PFSK-1 (cell line): ENCODE measurements around the gene RPRD2.

Experiments
- POLR2AphosphoS5 ChIP-seq: IDR thresholded peaks from 2 replicates; pipeline ENCODE4 v1.6.1; 2012; ENCODE audit warnings: low read depth, mild to moderate bottlenecking, control low read depth, low read length, moderate library complexity
- REST ChIP-seq, 2 experiments: IDR thresholded peaks; 2 replicates each; pipeline versions ENCODE4 v1.6.1 to v1.8.0; 2011 to 2012; ENCODE audit warnings: low read depth in 2 of 2, low read length in 2 of 2, control low read depth in 1 of 2, inconsistent platforms in 1 of 2, mild to moderate bottlenecking in 1 of 2, moderate library complexity in 1 of 2; ENCODE audit not compliant: insufficient read depth in 1 of 2
- SIN3A ChIP-seq: IDR thresholded peaks from 2 replicates; pipeline ENCODE4 v1.6.1; 2012; ENCODE audit warnings: mild to moderate bottlenecking, low read length, moderate library complexity, borderline replicate concordance; ENCODE audit not compliant: insufficient read depth
- TAF1 ChIP-seq: IDR thresholded peaks from 2 replicates; pipeline ENCODE4 v1.6.1; 2012; ENCODE audit warnings: low read length, control low read depth, borderline replicate concordance; ENCODE audit not compliant: insufficient read depth

GRCh38 chr1:150406483-150406882 lies 42.5 kb downstream of the RPRD2 start:
- no peak for TF ChIP-seq POLR2AphosphoS5
- TF ChIP-seq REST (IDR thresholded peaks at IDR 0.05; ENCODE audit: insufficient read depth in 1 of 2, low read depth in 2 of 2, low read length in 2 of 2) = no peak
- TF ChIP-seq SIN3A = no peak
- TF ChIP-seq TAF1 = no peak
